ENCODE measurements around the gene CABLES2.

CABLES2 gene

DNA sequence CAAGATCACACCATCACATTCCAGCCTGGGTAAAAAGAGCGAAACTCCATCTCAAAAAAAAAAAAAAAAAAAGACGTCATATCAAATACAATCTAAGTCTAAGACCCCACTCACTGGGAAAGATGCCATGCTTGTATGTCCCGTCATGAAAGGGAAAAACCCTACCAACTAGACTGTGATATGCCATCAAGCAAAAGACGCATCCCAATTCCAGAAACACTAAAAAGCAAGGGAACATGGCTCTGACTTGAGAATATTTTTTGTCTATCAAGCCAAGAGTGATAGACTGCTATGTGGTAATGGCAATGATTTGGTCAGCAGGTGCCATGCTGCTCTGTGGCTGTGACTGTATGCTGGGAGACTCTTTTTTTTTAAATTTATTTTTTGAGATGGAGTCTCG, 63.0 kb downstream of the CABLES2 start:
- in situ Hi-C loops (cut with HindIII; ENCODE audit: low sequenced_read_pairs): no loop called here
- no peak overlapping the region for H3K4me3 ChIP-seq (ENCODE audit: low read depth, low read length)
- no peak for TF ChIP-seq CTCF (IDR thresholded peaks at IDR 0.05; ENCODE audit: low read depth, low read length, missing control alignments)
- no peak for DNase-seq (ENCODE audit: low read depth)

- TF ChIP-seq CTCF (IDR thresholded peaks at IDR 0.05; ENCODE audit: low read depth, low read length, missing control alignments): no peak
- in situ Hi-C loops (cut with HindIII; ENCODE audit: low sequenced_read_pairs): no loop called here
These were observed 64.2 kb downstream of the CABLES2 start for GRCh38 chr20:62342910-62343309.

GRCh38 chr20:62339647-62340062, 67.4 kb downstream of the CABLES2 start:
- in situ Hi-C loops (cut with HindIII; ENCODE audit: low sequenced_read_pairs): no loop called here
- DNase-seq (ENCODE audit: low read depth): no peak

More at GRCh38 chr20:62342910-62343309, 64.2 kb downstream of the CABLES2 start:
- H3K4me3 ChIP-seq (ENCODE audit: low read depth, low read length): no peak overlapping the region
- DNase-seq (ENCODE audit: low read depth): no peak

More at GRCh38 chr20:62339647-62340062, 67.4 kb downstream of the CABLES2 start:
- H3K4me3 ChIP-seq (ENCODE audit: low read depth, low read length): no peak overlapping the region
- TF ChIP-seq CTCF (IDR thresholded peaks at IDR 0.05; ENCODE audit: low read depth, low read length, missing control alignments): no peak

Measured in astrocyte of the cerebellum (primary cell).